22Rv1 (cell line): ENCODE data around the gene NT5C3A.

Experiments used
- ZFX ChIP-seq: fragments of 450-650 bp; IDR thresholded peaks from 2 replicates; pipeline ENCODE4 v1.6.1; 2017; ENCODE audit warnings: antibody characterized with exemption, borderline replicate concordance
- TF ChIP-seq, protein P1 (sequence below): fragments of 450-650 bp; IDR thresholded peaks from 2 replicates; pipeline ENCODE4 v1.5.1; 2017; ENCODE audit warnings: mild to moderate bottlenecking

GRCh38 chr7:33111614-33112013 is 49.0 kb upstream of the NT5C3A start:
- TF ChIP-seq, protein P1, sequence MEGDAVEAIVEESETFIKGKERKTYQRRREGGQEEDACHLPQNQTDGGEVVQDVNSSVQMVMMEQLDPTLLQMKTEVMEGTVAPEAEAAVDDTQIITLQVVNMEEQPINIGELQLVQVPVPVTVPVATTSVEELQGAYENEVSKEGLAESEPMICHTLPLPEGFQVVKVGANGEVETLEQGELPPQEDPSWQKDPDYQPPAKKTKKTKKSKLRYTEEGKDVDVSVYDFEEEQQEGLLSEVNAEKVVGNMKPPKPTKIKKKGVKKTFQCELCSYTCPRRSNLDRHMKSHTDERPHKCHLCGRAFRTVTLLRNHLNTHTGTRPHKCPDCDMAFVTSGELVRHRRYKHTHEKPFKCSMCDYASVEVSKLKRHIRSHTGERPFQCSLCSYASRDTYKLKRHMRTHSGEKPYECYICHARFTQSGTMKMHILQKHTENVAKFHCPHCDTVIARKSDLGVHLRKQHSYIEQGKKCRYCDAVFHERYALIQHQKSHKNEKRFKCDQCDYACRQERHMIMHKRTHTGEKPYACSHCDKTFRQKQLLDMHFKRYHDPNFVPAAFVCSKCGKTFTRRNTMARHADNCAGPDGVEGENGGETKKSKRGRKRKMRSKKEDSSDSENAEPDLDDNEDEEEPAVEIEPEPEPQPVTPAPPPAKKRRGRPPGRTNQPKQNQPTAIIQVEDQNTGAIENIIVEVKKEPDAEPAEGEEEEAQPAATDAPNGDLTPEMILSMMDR: no peak
- no peak for TF ChIP-seq ZFX
